ELR (cell line): Measurements from ENCODE around the gene KCNN3.
"Not testable (repeated sequence)": the region's sequence is repeated elsewhere in the genome, so short reads cannot be mapped to it uniquely, and the experiment has no call there.

Experiments used
- DNase-seq: peaks from one replicate; pipeline ENCODE4 v3.0.0-alpha.2; 2015; ENCODE audit warnings: low read depth

KCNN3 gene

DNA sequence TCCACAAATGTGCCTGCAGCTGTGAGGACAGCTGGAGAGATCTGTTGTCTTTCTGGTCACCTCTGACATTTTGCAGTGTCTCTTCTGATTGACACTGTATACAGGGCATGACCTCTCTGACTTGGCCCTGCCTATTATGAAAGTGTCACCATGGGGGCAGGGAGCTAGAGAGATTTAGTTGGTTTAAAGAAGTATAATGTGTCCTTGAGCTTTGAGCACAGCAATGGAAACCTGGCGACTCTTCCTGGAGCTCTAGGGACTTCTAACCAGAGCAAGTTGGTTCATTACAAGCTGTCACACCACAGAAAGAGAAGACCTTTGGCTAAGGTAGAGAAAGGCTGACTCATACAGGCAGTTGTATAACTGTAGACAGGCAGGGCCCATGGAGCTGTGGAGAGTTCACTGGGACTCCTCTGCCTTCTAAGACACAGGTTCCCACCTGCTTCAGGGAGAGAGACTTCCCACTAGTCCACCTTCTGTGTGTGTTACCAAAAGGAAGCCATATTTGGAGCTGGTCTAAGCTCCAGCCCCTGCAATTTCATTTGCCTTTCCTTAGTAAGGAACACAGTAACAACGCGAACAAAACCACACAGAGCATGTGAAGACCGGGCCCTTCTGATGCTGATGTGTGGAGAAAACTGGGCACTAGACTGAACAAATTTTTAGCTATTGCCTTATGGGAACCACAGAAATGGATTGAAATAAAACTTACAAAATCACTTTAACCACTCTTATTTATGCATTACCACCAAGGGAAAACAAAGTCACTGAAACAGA lies 171.6 kb downstream of the KCNN3 start:
- no peak for DNase-seq

DNA sequence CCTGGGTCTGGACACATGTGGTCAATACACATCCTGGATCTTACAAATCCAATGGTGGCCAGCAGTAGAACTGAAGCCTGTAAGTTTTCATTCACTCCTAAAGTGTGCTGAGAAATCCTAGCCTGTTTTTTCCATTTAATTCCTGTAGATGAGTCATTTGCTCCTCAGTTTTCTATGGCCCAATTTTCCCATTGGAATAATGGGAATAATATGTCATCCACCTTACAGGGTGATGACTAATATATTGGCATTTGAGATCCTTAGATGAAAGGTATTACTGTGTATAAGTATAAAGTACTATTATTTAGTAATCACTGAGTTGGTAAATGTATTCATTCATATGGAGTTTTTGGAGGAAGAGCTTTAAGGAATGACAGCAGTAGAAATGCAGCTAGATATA lies 172.4 kb downstream of the KCNN3 start:
- peak; percentile 44 for DNase-seq

DNA sequence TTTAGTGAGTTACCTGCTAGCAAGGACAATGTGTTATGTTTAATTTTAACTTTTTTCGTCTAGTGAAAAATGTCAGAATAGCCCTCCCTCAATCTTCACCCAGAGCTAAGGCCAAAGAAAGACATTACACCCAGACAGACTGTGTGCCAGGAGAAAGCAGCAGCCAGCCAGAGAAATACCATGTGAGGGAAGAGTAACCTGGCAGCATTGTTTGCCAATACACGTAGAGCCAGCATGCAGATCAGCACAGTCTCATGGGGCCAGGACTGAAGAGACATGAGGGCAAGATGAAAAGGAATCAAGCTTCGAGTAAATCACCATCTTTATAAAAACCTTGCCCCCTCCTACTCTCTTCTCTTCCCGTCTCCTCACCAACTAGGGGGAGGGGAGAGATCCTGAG lies 173.6 kb downstream of the KCNN3 start:
- no peak for DNase-seq

DNA sequence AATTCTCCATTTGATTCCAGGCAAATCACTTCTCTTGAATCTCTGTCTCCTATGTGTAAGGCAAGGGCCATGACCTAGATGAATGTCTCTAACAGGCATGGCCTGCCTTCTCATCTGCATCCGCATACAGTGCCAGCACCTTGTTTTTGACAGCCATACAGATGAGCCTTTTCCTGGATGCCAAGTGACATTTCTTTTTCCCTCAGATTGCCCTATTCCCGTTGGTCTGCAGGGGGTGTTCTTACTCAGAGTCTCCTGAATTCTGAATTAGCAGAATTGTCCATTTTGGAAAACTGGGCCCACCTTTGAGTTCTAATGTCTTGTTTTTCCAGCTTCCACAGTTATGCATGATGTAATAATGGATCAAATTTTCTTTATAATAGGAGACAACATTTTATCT lies 174.1 kb downstream of the KCNN3 start:
- DNase-seq, result peak; percentile 9

DNA sequence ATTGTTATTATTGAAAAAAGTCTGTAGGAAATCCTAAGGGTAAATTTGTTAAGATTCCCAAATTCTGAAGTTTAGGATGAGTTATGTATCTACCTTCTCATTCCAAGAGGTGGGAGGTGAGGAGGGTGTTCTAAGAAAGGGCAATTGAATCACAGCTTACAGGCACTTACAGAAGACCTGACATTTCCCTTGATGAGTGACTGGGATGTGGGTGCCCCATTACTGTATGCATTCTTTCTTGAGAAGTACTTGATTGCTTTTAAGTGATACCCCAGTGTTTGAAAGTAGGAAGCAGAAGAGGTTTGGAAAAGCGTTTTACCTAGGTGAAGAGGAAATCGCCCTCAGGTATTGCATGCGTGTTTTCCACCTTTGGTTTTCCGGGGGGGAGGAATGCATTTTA lies 175.1 kb downstream of the KCNN3 start:
- DNase-seq, result no peak

DNA sequence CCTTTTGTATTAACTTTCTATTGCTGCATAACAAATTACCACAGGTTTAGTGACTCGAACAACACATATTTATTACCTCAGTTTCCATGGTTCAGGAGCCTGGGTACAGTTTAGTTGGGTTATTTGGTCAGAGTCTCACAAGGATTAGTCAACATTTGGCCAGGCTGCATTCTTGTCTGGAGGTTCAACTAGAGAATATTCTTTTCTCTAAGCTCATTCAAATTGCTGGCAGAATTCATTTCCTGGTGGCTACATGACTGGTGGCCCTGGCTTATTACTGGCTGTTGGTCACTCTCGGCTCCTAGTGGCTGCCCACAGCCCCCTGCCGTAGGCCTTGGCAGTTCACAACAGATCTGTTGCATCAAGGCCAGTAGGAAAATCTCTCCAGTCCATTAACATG lies 181.0 kb downstream of the KCNN3 start:
- no peak for DNase-seq

DNA sequence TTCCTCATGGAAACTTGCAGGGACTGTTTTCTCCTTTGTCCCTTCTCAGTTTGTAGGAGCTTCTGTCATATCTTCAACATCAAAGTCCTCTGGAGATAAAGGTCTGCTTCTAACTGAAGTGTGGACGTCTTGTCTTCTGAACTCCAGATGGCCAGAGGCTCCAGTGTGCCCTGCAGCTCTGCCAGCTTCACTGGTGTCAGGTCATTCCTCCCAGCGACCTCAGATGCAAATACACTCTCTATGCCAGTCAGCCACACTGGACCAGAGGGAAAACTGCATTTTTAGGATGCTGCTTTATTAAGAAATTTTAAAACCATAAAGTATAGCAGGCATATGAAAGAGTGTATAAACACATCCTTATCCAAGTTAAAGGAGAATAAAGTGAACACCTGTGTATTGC lies 183.6 kb downstream of the KCNN3 start:
- DNase-seq, result no peak

DNA sequence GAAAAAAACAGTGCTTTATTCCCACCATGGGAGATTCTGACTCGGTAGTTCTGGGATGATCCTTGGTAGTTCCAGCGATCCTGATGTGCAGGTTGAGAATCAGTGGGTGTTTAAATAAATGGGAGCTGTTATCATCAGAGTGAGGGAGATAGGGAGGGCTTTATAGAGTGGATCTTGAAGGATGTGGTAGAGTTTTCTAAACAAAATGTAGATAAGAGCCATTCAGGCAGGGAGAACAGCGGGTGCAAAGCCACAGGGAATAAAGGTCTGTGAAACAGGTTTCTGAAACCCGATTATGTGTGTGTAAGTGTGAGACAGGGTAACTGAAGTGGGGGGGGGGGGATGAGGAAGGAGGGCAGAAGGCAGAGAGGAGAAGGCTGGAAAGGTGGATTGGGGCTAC lies 186.3 kb downstream of the KCNN3 start:
- DNase-seq, result no peak

DNA sequence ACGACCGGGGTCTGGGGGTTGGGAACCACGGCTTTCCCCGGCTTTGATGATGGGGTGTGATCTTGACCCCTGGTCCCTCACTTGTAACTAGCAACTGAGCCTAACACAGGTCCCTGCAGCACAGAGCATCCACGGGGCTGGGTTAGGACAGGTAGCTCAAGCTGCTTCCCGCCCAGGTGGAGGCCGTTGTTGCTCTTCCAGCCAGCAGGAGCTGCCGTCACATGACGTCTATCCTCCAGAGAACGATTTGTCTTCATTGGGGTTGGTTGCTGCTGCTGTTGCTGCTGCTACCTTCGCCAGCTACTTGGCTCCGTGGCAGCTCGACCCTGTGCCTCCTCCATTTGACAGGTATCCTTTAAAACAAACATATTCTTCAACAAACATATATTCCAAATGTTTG lies 187.8 kb downstream of the KCNN3 start:
- DNase-seq, result no peak

DNA sequence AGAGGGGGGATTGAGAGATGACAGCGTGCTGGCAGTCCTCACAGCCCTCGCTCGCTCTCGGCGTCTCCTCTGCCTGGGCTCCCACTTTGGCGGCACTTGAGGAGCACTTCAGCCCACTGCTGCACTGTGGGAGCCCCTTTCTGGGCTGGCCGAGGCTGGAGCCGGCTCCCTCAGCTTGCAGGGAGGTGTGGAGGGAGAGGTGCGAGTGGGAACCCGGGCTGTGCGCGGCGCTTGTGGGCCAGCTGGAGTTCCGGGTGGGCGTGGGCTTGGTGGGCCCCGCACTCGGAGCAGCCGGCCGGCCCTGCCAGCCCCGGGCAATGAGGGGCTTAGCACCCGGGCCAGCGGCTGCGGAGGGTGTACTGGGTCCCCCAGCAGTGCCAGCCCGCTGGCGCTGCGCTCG lies 192.2 kb downstream of the KCNN3 start:
- DNase-seq, result not testable (repeated sequence)

DNA sequence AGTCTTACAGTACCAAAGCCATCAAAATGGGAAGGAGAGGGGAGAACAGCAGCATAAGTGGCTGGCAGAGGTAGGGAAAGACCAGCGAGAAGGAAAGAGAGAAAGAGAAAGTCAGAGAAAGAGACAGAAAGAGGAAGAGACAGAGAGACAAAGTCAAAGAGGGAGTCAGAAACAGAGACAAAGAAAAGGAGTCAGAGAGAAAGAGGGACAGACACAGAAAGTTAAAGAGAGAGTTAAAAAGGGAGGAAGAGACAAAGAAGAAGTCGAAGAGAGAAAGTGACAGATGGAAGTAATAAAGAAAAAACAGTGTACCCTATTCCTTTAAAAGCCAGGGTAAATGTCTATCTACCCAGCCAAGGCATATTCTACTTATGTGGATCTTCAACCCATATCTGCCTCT lies 193.2 kb downstream of the KCNN3 start:
- DNase-seq, result not testable (repeated sequence)

DNA sequence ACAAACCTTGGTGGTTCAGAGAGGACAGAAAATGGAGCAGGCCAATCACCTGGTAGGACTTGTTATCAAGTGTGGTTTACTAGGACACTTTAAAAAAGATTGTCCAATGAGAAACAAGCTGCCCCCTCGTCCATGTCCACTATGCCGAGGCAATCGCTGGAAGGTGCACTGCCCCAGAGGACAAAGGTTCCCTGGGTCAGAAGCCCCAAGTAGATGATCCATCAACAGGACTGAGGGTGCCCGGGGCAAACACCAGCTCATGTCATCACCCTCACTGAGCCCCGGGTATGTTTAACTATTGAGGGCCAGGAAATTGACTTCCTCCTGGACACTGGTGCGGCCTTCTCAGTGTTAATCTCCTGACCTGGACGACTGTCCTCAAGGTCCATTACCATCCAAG lies 195.6 kb downstream of the KCNN3 start:
- not testable (repeated sequence) for DNase-seq

DNA sequence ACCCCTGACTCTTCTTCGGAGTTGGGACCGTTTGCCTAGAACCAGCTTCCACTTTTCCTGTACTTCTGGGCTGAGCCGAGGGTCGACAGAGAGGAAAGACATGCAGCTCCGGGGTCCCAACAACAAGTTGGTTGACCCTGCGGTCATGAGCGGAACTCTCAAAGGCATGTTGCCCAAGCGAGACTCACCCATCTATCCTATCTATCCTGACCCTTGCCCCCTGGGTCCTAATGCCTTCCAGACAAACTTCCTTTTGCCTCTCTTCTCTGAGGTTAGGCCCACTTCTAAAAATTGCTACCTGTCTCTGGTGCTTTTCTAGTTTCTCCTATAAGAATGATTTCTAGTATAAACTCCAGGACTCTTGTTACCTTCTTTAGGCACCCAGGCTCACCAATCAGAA lies 197.8 kb downstream of the KCNN3 start:
- DNase-seq, result not testable (repeated sequence)

DNA sequence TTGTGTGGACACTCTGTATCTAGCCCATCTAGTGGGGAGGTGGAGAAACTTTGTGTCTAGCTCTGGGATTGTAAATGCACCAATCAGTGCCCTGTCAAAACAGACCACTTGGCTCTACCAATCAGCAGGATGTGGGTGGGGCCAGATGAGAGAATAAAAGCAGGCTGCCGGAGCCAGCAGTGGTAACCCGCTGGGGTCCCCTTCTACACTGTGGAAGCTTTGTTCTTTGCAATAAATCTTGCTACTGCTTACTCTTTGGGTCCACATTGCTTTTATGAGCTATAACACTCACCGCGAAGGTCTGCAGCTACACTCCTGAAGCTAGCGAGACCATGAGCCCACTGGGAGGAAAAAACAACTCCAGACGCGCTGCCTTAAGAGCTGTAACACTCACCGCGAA lies 198.7 kb downstream of the KCNN3 start:
- not testable (repeated sequence) for DNase-seq

DNA sequence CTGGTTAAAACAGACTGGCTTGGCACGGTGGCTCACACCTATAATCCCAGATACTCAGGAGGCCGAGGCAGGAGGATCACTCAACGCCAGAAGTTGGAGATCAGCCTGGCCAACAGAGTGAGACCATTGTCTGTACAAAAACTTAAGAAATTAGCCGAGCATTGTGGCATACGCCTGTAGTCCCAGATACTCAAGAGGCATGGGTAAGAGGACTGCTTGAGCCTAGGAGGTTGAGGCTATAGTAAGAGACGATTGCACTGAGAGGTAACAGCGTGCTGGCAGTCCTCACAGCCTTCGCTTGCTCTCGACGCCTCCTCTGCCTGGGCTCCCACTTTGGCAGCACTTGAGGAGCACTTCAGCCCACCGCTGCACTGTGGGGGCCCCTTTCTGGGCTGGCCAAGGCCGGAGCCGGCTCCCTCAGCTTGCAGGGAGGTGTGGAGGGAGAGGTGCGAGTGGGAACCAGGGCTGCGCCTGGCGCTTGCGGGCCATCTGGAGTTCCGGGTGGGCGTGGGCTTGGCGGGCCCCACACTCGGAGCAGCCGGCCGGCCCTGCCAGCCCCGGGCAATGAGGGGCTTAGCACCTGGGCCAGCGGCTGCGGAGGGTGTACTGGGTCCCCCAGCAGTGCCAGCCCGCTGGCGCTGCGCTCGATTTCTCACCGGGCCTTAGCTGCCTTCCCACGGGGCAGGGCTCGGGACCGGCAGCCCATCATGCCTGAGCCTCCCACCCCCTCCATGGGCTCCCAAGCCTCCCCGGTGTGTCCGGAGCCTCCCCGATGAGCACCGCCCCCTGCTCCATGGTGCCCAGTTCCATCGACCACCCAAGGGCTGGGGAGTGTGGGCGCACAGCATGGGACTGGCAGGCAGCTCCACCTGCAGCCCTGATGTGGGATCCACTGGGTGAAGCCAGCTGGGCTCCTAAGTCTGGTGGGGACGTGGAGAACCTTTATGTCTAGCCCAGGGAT lies 199.5 kb downstream of the KCNN3 start:
- not testable (repeated sequence) for DNase-seq

DNA sequence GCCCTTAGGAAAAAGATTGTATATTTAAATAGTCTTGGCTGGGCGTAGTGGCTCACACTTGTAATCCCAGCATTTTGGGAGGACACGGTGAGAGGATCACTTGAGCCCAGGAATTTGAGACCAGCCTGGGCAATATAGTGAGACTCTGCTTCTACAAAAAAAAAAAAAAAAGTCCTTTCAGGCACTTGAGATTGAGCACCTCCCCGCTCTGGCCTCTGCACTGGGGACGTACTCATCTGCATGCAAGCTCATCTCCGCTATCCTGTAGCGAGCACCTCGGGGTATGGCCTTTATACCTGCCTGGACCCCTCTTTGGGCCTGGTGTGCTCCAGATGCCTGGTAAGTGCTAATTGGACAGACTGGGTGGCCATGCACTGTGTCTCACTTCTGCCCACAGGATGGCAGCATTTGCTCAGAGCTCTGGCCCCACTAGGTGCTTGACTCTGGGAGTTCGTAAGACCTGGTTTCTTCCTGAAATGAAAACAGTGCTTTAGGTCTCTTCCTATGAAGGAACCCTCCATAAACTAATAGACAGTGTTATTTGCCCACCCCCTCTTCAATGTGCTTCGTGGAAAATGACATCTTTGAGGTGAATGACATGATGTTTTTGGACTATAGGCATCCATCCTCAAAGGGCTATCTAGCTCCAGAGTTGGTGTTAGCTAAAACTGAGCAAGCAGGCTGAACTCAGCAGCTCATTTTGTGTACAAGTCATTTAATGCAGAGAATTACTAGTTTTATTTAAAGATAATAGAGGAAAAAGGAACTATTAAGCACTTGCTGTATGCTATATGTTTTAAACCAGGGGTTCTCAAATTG lies 200.4 kb downstream of the KCNN3 start:
- peak; percentile 73 for DNase-seq

DNA sequence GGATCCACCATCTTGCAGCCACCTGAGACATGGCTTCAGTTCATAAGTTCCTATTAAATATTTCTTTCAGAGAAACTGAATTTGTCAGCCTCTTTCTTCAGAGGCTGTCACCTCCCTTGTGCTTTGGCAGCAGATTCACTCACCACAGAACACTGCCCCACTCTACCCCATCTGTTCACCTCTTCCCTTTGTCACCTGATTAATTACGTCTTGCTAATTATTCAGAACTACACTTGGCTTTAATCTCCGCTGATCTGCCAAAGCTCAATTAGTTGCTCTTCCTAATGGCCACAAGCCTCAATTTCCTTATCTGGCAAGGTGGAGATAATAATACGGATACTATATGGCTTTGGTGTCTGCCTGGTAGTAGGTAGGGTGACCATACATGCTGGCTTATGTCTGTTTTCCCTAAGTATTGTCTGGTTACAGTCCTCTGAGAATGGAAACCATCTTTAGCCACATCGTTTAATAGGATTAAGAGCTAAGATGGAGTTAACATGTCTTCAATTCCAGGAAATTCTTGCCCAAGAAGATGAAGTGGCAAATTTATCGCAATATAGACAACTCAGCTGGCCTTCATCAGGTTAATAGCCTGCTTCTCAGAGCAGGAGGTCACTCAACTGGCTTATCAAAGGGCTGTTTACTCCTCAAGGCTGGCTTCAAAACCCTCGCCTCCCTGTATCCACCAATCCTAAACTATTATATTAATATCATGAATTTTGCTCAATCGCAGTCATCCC lies 203.9 kb downstream of the KCNN3 start:
- no peak for DNase-seq

DNA sequence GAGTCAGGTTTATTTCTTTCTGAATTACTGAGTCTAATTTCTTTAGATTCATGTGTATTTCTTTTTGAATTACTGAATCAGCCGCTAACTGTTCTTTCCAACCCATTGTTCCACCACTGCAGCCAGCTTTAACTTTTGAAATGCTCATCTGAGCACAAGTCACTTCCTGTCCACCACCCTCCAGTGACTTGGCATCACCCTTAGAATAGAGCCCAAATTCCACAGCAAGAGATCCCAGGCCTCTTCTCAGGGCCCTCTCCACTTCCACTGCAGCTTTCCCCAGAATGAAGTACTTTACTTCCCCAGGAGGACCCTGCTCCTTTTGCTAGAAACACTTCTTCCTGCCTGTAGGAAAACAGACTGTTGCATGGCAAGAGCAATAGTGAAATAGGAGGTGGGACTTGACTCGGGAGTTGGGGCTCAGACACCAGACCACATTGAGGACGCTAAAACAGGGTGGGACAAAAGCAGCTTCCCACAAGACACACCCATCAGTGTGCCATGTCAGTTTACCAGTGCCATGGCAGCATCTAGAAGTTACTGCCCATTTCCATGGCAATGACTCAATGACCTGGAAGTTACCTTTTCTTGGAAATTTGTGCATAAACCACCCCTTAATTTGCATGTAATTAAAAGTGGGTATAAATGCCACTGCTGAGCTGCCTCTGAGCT lies 205.6 kb downstream of the KCNN3 start:
- no peak for DNase-seq

DNA sequence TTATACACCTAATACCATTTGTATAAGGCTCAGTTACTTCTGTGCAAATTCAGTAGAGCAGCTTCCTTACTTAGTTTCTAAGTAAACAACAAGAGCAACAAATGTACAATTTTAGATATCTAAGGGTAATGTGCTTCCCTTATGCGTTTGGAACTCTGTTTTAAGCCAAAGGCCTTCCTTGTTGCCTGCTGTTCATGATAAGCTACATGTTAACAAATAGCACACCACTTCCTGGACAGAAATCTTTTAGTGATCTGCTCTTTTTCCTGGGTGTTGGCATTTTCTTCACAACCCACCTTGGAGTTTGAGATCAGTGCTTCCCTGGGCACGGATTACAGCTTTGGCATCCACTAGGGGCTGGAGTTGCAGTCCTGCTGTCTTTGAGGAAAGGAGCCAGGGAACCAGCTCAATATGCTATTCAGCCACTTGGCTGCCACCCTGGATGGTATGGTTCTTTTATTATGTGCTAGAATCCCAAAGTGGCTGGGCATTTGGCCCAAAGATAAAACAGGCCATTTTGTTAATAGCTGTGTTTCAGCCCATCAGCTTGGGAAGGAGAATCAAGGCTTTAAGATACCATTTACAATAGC lies 206.5 kb downstream of the KCNN3 start:
- DNase-seq, result peak; percentile 4

DNA sequence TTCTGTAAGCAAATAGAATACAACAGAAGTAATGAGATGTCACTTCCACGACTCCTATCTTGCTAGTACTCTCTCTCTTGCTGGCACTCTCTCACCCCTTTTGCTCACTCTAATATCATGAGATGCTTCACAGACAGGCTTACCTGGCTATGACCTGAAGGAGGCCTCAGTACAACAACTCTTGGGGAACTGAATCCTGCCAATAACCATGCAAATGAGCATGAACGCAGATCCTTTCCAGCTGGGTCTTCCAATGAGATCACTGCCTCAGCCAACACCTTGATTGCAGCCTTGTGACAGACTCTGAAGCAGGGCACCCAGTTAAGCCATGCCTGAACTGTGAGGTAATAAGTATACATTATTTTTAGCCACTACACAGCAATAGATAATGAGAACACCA lies 209.0 kb downstream of the KCNN3 start:
- no peak for DNase-seq
